ENCODE measurements around the gene ATP5PD.
A peak's percentile ranks its signal among the peaks of the same experiment; 100 is the strongest.

Gene ATP5PD

GRCh38 chr17:75012096-75012345 is 34.7 kb downstream of the ATP5PD start:
- Histone ChIP-seq H3K27me3 (replicated peaks; ENCODE audit: insufficient read depth, low read length) (peaks cover 25% of the 10 kb centered on the region), H3K79me2 (ENCODE audit: low read length) (peaks cover 29% of the 10 kb centered on the region), H3F3A (ENCODE audit: insufficient read depth, low read length) (no peaks in the 10 kb centered on the region), H3K4me1 (ENCODE audit: low read length) (peaks cover 8% of the 10 kb centered on the region), H3K9ac (ENCODE audit: low read length) (peak overlapping the region; percentile 79; the same call in 1 of the 2 replicates), H3K27ac (ENCODE audit: low read length) (no peak overlapping the region), H3K9me3 (replicated peaks; ENCODE audit: insufficient read depth, low read length) (no peaks in the 10 kb centered on the region), H3K9me2 (replicated peaks; ENCODE audit: insufficient read depth, low read length) (no peaks in the 10 kb centered on the region), H3K4me3 (ENCODE audit: low read length) (peak overlapping the region; percentile 93), H4K20me1 (ENCODE audit: insufficient read depth, low read length) (no peaks in the 10 kb centered on the region), H2AFZ (ENCODE audit: low read length) (peak overlapping the region; percentile 71), H3K36me3 (replicated peaks; ENCODE audit: insufficient read depth, low read length) (no peaks in the 10 kb centered on the region), H3K4me2 (ENCODE audit: low read depth, low read length) (peak overlapping the region; percentile 83)
- TF ChIP-seq EZH2phosphoT487 (IDR thresholded peaks at IDR 0.05; ENCODE audit: low read length) (no peak), EZH2 (optimal IDR thresholded peaks at IDR 0.05; ENCODE audit: low read depth, low read length) (no peak), CTCF (IDR thresholded peaks at IDR 0.05; ENCODE audit: low read length) (no peak)
- DNase-seq = no peak

- H3K9me3 ChIP-seq (replicated peaks; ENCODE audit: insufficient read depth, low read length) = no peaks in the 10 kb centered on the region
- H3K4me3 ChIP-seq (ENCODE audit: low read length) = no peak overlapping the region; the same call in 1 of the 2 replicates
- peak overlapping the region; percentile 83; the same call in 1 of the 2 replicates for H3K4me2 ChIP-seq (ENCODE audit: low read depth, low read length)
- peaks cover 27% of the 10 kb centered on the region for H3K79me2 ChIP-seq (ENCODE audit: low read length)
- peaks cover 30% of the 10 kb centered on the region for H3K27me3 ChIP-seq (replicated peaks; ENCODE audit: insufficient read depth, low read length)
- H3K9ac ChIP-seq (ENCODE audit: low read length) = no peak overlapping the region
- H2AFZ ChIP-seq (ENCODE audit: low read length) = peak overlapping the region; percentile 71
- peaks cover 8% of the 10 kb centered on the region for H3K4me1 ChIP-seq (ENCODE audit: low read length)
- no peaks in the 10 kb centered on the region for H3F3A ChIP-seq (ENCODE audit: insufficient read depth, low read length)
- DNase-seq = no peak
- no peak overlapping the region for H3K27ac ChIP-seq (ENCODE audit: low read length)
- no peak for TF ChIP-seq EZH2 (optimal IDR thresholded peaks at IDR 0.05; ENCODE audit: low read depth, low read length)
- no peaks in the 10 kb centered on the region for H3K9me2 ChIP-seq (replicated peaks; ENCODE audit: insufficient read depth, low read length)
- no peaks in the 10 kb centered on the region for H4K20me1 ChIP-seq (ENCODE audit: insufficient read depth, low read length)
- H3K36me3 ChIP-seq (replicated peaks; ENCODE audit: insufficient read depth, low read length) = no peaks in the 10 kb centered on the region
Measured at GRCh38 chr17:75011401-75012095, 35.2 kb downstream of the ATP5PD start.

GRCh38 chr17:75010683-75011400 is 35.9 kb downstream of the ATP5PD start:
- Histone ChIP-seq H3K4me3 (ENCODE audit: low read length) (no peak overlapping the region), H3K4me2 (ENCODE audit: low read depth, low read length) (no peak overlapping the region), H4K20me1 (ENCODE audit: insufficient read depth, low read length) (no peaks in the 10 kb centered on the region), H3K79me2 (ENCODE audit: low read length) (peaks cover 24% of the 10 kb centered on the region), H2AFZ (ENCODE audit: low read length) (no peak overlapping the region), H3K9ac (ENCODE audit: low read length) (no peak overlapping the region), H3K27me3 (replicated peaks; ENCODE audit: insufficient read depth, low read length) (peaks cover 37% of the 10 kb centered on the region), H3K36me3 (replicated peaks; ENCODE audit: insufficient read depth, low read length) (no peaks in the 10 kb centered on the region), H3K9me2 (replicated peaks; ENCODE audit: insufficient read depth, low read length) (no peaks in the 10 kb centered on the region), H3K4me1 (ENCODE audit: low read length) (peaks cover 8% of the 10 kb centered on the region), H3K27ac (ENCODE audit: low read length) (no peak overlapping the region), H3F3A (ENCODE audit: insufficient read depth, low read length) (no peaks in the 10 kb centered on the region), H3K9me3 (replicated peaks; ENCODE audit: insufficient read depth, low read length) (no peaks in the 10 kb centered on the region)
- TF ChIP-seq CTCF (IDR thresholded peaks at IDR 0.05; ENCODE audit: low read length) (no peak), EZH2phosphoT487 (IDR thresholded peaks at IDR 0.05; ENCODE audit: low read length) (no peak), EZH2 (optimal IDR thresholded peaks at IDR 0.05; ENCODE audit: low read depth, low read length) (no peak)
- no peak for DNase-seq
